ENCODE results near the gene LRRC28.

DNA sequence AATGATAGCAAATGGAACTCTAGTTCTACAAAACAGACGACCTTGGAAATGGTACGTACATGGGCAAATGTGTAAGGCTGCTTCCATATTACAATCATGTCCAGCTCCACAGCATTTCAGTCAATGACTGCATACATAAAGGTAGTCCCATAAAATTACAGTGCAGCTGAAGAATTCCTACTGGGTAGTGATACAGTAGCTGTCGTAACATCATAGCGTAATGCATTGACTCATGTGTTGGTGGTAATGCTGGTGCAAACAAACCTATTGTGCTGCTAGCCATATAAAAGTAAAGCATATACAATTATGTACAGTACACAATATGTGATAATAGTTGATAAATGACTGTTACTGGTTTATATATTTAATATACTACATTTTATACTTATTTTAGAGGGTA, 20.4 kb upstream of the LRRC28 start:
- TF ChIP-seq, protein P1, sequence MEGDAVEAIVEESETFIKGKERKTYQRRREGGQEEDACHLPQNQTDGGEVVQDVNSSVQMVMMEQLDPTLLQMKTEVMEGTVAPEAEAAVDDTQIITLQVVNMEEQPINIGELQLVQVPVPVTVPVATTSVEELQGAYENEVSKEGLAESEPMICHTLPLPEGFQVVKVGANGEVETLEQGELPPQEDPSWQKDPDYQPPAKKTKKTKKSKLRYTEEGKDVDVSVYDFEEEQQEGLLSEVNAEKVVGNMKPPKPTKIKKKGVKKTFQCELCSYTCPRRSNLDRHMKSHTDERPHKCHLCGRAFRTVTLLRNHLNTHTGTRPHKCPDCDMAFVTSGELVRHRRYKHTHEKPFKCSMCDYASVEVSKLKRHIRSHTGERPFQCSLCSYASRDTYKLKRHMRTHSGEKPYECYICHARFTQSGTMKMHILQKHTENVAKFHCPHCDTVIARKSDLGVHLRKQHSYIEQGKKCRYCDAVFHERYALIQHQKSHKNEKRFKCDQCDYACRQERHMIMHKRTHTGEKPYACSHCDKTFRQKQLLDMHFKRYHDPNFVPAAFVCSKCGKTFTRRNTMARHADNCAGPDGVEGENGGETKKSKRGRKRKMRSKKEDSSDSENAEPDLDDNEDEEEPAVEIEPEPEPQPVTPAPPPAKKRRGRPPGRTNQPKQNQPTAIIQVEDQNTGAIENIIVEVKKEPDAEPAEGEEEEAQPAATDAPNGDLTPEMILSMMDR (IDR thresholded peaks at IDR 0.05; ENCODE audit: low read depth, low read length), result no peak
- TF ChIP-seq EZH2phosphoT487 (IDR thresholded peaks at IDR 0.05; ENCODE audit: low read depth), result no peak

Measured in OCI-LY3 (cell line).